ENCODE measurements around the gene RSRC1. TPM values are rescaled to one million over a fixed set of nuclear protein-coding genes. Genes with fewer than 3 reads are reported as not detected.
A peak's percentile ranks its signal among the peaks of the same experiment; 100 is the strongest.

Gene RSRC1
- total and polyA plus RNA-seq, 12 donors, result 12.6 to 27.6 (median 21.4) TPM

DNA sequence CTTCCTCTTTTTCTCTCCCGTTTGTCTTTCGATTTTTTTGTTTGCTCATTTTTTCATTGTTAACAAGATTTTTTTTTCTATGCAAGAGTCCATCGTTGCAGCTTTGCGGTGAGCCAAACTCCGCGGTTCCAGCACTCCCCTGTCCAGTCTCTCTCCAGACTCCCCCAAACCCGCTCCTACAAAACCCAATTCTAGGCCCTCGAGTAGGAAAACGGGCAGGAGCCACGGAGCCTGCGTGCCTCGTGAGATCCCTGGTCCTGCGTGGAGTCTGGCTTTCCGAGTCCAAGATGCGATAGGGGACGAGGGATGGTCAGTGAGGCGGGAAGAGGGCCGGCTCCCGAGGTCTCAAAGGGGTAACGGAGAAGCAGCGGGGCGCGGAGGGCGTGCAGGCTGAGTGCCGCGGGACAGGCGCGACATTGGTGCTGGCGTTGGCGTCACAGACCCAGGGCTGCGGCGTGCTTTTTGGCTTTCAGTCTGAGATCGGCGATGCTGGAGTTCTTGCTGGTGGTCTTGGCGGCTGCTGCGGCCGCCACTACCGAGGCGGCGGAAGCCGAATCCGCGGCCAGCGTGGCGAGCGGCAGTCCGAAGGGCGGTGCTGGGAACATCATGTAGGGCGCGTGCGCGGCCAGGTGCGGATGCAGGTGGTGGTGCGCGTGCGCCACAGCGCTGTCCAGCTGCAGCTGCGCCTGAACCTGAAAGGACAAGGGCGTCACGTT, 12.1 kb upstream of the RSRC1 start:
- Histone ChIP-seq H3K4me3 (peak overlapping the region; percentile 14 to 58 (median 44)), H3K9me3 (no peaks in the 10 kb centered on the region), H3K36me3 (peaks cover 0 to 7% (median 0%) of the 10 kb centered on the region in 9 donors), H3K4me1 (peaks cover 0 to 30% (median 11%) of the 10 kb centered on the region in 9 donors), H3K27ac (no peak overlapping the region), H3K27me3 (peaks cover 45 to 100% (median 100%) of the 10 kb centered on the region in 7 donors)
- TF ChIP-seq, protein P1, sequence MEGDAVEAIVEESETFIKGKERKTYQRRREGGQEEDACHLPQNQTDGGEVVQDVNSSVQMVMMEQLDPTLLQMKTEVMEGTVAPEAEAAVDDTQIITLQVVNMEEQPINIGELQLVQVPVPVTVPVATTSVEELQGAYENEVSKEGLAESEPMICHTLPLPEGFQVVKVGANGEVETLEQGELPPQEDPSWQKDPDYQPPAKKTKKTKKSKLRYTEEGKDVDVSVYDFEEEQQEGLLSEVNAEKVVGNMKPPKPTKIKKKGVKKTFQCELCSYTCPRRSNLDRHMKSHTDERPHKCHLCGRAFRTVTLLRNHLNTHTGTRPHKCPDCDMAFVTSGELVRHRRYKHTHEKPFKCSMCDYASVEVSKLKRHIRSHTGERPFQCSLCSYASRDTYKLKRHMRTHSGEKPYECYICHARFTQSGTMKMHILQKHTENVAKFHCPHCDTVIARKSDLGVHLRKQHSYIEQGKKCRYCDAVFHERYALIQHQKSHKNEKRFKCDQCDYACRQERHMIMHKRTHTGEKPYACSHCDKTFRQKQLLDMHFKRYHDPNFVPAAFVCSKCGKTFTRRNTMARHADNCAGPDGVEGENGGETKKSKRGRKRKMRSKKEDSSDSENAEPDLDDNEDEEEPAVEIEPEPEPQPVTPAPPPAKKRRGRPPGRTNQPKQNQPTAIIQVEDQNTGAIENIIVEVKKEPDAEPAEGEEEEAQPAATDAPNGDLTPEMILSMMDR (IDR thresholded peaks at IDR 0.05), result peak in 1 of 9 donors; percentile 6
- intact Hi-C loops (cut with DNase I), result loop anchor here in 3 of 10 donors (10.0 kb wide), 1 partner anchor 337 kb away; no protein-coding TSS in a partner anchor
- peak in 6 of 8 donors; percentile 25 to 78 (median 58) for ATAC-seq
- DNase-seq, result peak in 1 of 2 donors; percentile 28
- 4 to 5% methylated on average over 60 of the region's 60 CpGs for WGBS, 2 donors

DNA sequence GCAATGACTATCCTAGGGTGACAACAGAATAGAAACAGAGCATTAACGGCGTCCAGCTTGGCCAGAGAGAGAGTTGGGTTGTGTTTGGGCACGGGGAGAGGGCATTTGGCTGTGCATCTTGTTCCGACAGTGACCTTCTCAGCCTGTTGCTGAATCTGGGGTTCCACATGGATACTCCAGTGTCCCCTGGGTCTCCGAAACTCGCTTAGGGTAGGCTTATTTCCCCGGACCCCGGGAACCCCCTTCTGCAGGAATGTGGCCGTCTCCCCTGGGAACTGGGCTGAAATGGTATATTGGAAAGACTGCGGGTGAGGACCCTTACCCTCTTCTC, 11.6 kb upstream of the RSRC1 start:
- no peaks in the 10 kb centered on the region for H3K9me3 ChIP-seq
- DNase-seq (no peak), ATAC-seq (no peak)
- H3K4me3 ChIP-seq, result peak overlapping the region; percentile 14 to 58 (median 44)
- H3K27me3 ChIP-seq, result peaks cover 50 to 100% (median 100%) of the 10 kb centered on the region in 7 donors
- 7 to 8% methylated on average over 10 of the region's 10 CpGs for WGBS, 2 donors
- H3K27ac ChIP-seq, result no peak overlapping the region
- TF ChIP-seq, protein P1 (IDR thresholded peaks at IDR 0.05), result no peak
- peaks cover 2 to 36% (median 16%) of the 10 kb centered on the region in 9 donors for H3K4me1 ChIP-seq
- intact Hi-C loops (cut with DNase I), result loop anchor here in 3 of 10 donors (10.0 kb wide), 1 partner anchor 337 kb away; no protein-coding TSS in a partner anchor
- peaks cover 0 to 7% (median 0%) of the 10 kb centered on the region in 9 donors for H3K36me3 ChIP-seq

DNA sequence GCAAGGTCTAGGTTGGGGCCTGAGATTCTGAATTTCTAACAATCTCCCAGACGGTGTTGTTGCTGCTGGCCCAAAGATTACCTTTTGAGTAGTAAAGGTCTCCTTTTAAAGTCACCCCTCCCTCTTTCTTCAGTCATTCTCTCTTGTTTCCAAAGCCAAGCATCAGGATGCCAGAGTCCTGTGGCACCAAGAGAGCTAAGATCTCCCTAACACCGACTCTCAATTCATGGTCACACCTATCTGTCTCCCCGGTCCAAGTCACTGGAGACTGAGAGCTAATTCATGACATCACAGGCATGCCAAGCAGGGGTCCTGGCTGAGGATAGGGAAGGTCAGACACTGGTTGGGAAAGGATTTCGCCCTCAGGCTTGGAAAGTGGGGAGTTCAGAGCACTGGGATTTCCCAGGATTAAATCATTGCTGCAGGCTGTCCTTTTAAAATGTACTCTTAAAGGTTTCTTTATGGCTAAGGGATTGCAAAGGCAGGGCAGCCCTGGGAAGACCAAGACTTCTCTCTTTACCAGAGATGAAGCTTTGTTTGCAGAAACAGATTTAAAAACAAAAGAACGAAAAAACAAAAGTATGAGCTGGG, 11.0 kb upstream of the RSRC1 start:
- TF ChIP-seq, protein P1 (IDR thresholded peaks at IDR 0.05), result no peak
- 13 to 14% methylated on average over 5 of the region's 5 CpGs for WGBS, 2 donors
- Histone ChIP-seq H3K36me3 (peaks cover 0 to 7% (median 0%) of the 10 kb centered on the region in 9 donors), H3K27me3 (peaks cover 54 to 100% (median 100%) of the 10 kb centered on the region in 7 donors), H3K27ac (no peak overlapping the region), H3K9me3 (no peaks in the 10 kb centered on the region), H3K4me3 (no peak overlapping the region), H3K4me1 (peaks cover 5 to 42% (median 22%) of the 10 kb centered on the region in 9 donors)
- DNase-seq, result no peak
- no peak for ATAC-seq
- intact Hi-C loops (cut with DNase I), result loop anchor here in 3 of 10 donors (10.0 kb wide), 1 partner anchor 336 kb away; no protein-coding TSS in a partner anchor

DNA sequence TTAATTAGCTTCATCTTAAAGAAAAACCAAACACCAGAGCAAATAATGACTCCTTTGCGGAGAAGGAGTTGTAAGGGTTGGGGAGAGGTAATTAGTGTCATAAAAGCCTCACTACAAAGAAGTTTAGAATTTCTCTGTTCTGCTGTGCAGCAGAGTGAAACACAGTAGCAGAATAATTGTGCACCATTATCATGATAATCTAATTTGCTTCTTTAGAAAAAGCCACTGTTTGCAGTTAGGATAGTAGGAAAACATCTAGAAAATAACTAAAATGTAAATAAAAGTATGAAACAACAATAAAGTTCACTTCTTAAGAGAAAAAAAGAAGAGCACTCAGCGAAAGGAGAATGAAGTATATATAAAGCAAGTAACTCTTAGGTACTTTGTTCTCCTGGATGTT, 9.2 kb upstream of the RSRC1 start:
- ATAC-seq (no peak), DNase-seq (no peak)
- TF ChIP-seq, protein P1 (IDR thresholded peaks at IDR 0.05), result no peak
- intact Hi-C loops (cut with DNase I), result no loop called here
- WGBS, 2 donors, result 22 to 25% methylated on average over 2 of the region's 2 CpGs
- Histone ChIP-seq H3K4me3 (no peak overlapping the region), H3K9me3 (no peaks in the 10 kb centered on the region), H3K27me3 (peaks cover 57 to 100% (median 99%) of the 10 kb centered on the region in 7 donors), H3K27ac (no peak overlapping the region), H3K4me1 (peaks cover 5 to 48% (median 30%) of the 10 kb centered on the region in 9 donors), H3K36me3 (peaks cover 0 to 7% (median 0%) of the 10 kb centered on the region in 9 donors)
